ENCODE data around the gene CASZ1. TPM values are rescaled to one million over a fixed set of nuclear protein-coding genes. Genes with fewer than 3 reads are reported as not detected.

Gene CASZ1
- total RNA-seq, 1 donor from 2014 or later = 3.4 TPM

DNA sequence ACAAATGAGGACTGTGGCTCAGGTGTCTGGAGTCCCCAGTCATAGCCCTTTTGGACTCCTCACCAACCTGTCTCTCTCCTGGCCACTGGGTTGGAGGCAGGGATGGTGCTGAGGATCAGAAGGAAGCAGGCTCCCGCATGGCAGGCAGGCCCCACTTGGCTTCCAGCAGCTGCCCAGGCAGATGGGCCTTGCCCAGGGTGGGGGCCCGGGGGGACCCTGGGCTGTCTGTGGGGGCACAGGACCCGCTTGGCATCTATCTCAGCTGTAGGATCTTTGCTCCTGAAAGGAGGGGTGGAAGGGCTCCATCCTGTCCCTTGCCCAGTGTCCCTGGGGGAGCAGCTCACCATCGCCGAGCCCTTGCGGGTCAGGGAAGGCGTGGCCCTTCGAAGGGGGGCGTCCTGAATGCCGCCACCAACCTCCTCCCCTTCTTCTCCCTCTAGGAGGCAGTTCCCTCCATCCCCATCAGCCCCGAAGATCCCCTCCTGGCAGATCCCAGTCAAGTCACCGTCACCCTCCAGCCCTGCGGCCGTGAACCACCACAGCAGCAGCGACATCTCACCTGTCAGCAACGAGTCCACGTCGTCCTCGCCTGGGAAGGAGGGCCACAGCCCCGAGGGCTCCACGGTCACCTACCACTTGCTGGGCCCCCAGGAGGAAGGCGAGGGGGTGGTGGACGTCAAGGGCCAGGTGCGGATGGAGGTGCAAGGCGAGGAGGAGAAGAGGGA lies 167.2 kb downstream of the CASZ1 start:
- H3K4me2 ChIP-seq = no peak overlapping the region

DNA sequence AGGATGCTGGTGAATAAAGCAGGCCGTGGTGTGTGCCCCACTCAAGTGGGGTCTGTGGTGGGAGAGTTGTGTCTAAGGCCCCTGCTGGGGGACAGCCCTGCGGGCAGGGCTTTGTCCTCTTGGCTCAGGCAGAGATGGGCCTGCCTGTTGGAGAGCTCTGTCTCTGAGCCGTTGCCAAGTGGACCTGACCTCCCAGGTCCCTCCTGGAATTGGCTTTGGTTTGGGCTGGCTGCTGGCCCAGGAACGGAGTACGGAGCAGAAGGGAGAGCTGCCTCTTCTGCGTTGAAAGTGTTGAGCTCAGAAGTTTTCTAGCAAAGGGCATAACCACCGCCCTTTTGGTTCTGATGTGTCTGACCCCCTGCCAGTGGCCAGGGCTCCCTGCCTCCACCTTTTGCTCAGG lies 167.8 kb downstream of the CASZ1 start:
- H2AFZ ChIP-seq (replicated peaks) = no peak overlapping the region
- no peak overlapping the region for H3K9ac ChIP-seq
- Mint-ChIP-seq H3K4me1 (peaks cover 37% of the 10 kb centered on the region), H3K9me3 (no peaks in the 10 kb centered on the region), H3K4me3 (no peak overlapping the region), H3K36me3 (no peaks in the 10 kb centered on the region), H3K27me3 (ENCODE audit: insufficient read depth, low read depth) (peaks cover 3% of the 10 kb centered on the region), H3K27ac (no peak overlapping the region)
- no peaks in the 10 kb centered on the region for H3K27me3 ChIP-seq
- DNase-seq (ENCODE audit: low spot score) = no peak
- H4K20me1 ChIP-seq (ENCODE audit: low read depth) = peaks cover 37% of the 10 kb centered on the region
- H3K9me3 ChIP-seq (ENCODE audit: low read depth) = no peaks in the 10 kb centered on the region
- peaks cover 28% of the 10 kb centered on the region for H3K4me1 ChIP-seq
- H3K4me3 ChIP-seq = no peak overlapping the region
- TF ChIP-seq, protein P1, sequence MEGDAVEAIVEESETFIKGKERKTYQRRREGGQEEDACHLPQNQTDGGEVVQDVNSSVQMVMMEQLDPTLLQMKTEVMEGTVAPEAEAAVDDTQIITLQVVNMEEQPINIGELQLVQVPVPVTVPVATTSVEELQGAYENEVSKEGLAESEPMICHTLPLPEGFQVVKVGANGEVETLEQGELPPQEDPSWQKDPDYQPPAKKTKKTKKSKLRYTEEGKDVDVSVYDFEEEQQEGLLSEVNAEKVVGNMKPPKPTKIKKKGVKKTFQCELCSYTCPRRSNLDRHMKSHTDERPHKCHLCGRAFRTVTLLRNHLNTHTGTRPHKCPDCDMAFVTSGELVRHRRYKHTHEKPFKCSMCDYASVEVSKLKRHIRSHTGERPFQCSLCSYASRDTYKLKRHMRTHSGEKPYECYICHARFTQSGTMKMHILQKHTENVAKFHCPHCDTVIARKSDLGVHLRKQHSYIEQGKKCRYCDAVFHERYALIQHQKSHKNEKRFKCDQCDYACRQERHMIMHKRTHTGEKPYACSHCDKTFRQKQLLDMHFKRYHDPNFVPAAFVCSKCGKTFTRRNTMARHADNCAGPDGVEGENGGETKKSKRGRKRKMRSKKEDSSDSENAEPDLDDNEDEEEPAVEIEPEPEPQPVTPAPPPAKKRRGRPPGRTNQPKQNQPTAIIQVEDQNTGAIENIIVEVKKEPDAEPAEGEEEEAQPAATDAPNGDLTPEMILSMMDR (IDR thresholded peaks at IDR 0.05) = no peak
- TF ChIP-seq EZH2phosphoT487 (IDR thresholded peaks at IDR 0.05) (no peak), EZH2 (IDR thresholded peaks at IDR 0.05) (no peak)
- no peak overlapping the region for H3K27ac ChIP-seq
- peaks cover 19% of the 10 kb centered on the region for H3F3A ChIP-seq (ENCODE audit: low read depth)
- H3K4me2 ChIP-seq = no peak overlapping the region
- no peaks in the 10 kb centered on the region for H3K36me3 ChIP-seq
- H3K79me2 ChIP-seq (ENCODE audit: low read depth) = no peaks in the 10 kb centered on the region

More for the DNA sequence above, 167.2 kb downstream of the CASZ1 start:
- Histone ChIP-seq H3K27me3 (no peaks in the 10 kb centered on the region), H3K9me3 (ENCODE audit: low read depth) (no peaks in the 10 kb centered on the region), H3K9ac (no peak overlapping the region), H3K36me3 (no peaks in the 10 kb centered on the region), H3K27ac (no peak overlapping the region), H2AFZ (replicated peaks) (no peak overlapping the region), H3K4me1 (peaks cover 28% of the 10 kb centered on the region), H3F3A (ENCODE audit: low read depth) (peaks cover 19% of the 10 kb centered on the region), H3K79me2 (ENCODE audit: low read depth) (no peaks in the 10 kb centered on the region), H4K20me1 (ENCODE audit: low read depth) (peaks cover 37% of the 10 kb centered on the region), H3K4me3 (no peak overlapping the region)
- Mint-ChIP-seq H3K4me3 (no peak overlapping the region), H3K27ac (no peak overlapping the region), H3K36me3 (no peaks in the 10 kb centered on the region), H3K9me3 (no peaks in the 10 kb centered on the region), H3K27me3 (ENCODE audit: insufficient read depth, low read depth) (peaks cover 3% of the 10 kb centered on the region), H3K4me1 (peaks cover 40% of the 10 kb centered on the region)
- no peak for DNase-seq (ENCODE audit: low spot score)
- TF ChIP-seq EZH2phosphoT487 (IDR thresholded peaks at IDR 0.05) (no peak), EZH2 (IDR thresholded peaks at IDR 0.05) (no peak)
- TF ChIP-seq, protein P1 (IDR thresholded peaks at IDR 0.05) = no peak

DNA sequence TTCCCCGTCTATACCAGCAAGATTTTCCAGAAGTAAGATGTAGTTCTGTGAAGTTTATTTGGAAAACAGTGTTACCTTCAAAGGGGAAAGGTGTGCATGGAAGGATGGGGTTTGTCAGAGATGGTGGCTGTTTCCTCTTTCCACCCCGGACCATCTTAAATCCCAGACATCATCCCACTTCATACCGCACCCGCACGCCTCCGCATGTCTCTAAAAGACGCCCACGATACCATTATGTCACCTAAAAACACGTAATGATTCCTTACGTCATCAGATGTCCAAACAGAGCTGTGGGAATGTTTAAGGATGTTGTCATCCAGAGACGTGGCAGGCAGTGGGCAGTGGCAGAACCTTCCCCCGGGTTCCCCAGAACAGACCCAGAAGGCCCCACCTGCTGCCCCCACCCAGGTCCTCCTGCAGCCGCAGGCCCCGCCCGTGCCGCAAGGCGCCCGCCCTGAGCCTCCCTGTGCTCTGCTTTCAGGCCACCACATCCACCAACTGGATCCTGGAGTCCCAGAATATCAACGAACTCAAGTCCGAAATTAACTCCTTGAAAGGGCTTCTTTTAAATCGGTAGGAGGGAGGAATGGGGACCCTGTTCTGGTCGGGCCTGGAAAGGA lies 169.5 kb downstream of the CASZ1 start:
- Histone ChIP-seq H3K4me2 (no peak overlapping the region), H3K79me2 (ENCODE audit: low read depth) (no peaks in the 10 kb centered on the region), H3K27me3 (no peaks in the 10 kb centered on the region), H3F3A (ENCODE audit: low read depth) (peaks cover 5% of the 10 kb centered on the region), H3K9me3 (ENCODE audit: low read depth) (no peaks in the 10 kb centered on the region), H3K9ac (no peak overlapping the region), H2AFZ (replicated peaks) (no peak overlapping the region), H3K4me1 (peaks cover 13% of the 10 kb centered on the region), H3K27ac (no peak overlapping the region), H4K20me1 (ENCODE audit: low read depth) (peaks cover 19% of the 10 kb centered on the region), H3K4me3 (no peak overlapping the region), H3K36me3 (no peaks in the 10 kb centered on the region)
- no peak overlapping the region for H3K4me3 Mint-ChIP-seq
- H3K27ac Mint-ChIP-seq = no peak overlapping the region
- peaks cover 28% of the 10 kb centered on the region for H3K4me1 Mint-ChIP-seq
- no peaks in the 10 kb centered on the region for H3K9me3 Mint-ChIP-seq
- no peaks in the 10 kb centered on the region for H3K36me3 Mint-ChIP-seq
- no peak for TF ChIP-seq EZH2 (IDR thresholded peaks at IDR 0.05)
- TF ChIP-seq, protein P1 (IDR thresholded peaks at IDR 0.05) = no peak
- no peak for TF ChIP-seq EZH2phosphoT487 (IDR thresholded peaks at IDR 0.05)
- H3K27me3 Mint-ChIP-seq (ENCODE audit: insufficient read depth, low read depth) = peaks cover 3% of the 10 kb centered on the region
- DNase-seq (ENCODE audit: low spot score) = no peak

All from neural progenitor cell (in vitro differentiated cells).